SH-SY5Y (cell line): ENCODE measurements around the gene TMEM120B.

Source experiments
- GATA2 ChIP-seq: IDR thresholded peaks from 2 replicates; pipeline ENCODE4 v1.6.1; 2011; ENCODE audit warnings: mild to moderate bottlenecking, low read depth, low read length
- GATA3 ChIP-seq: IDR thresholded peaks from 2 replicates; pipeline ENCODE4 v1.6.1; 2011; ENCODE audit warnings: low read depth, mild to moderate bottlenecking, low read length, moderate library complexity

GRCh38 chr12:121750507-121750955 is 38.0 kb downstream of the TMEM120B start:
- TF ChIP-seq GATA2 (no peak), GATA3 (no peak)
